GM21528 (cell line): ENCODE data around the gene BATF3.
A peak's percentile ranks its signal among the peaks of the same experiment; 100 is the strongest.

Experiments
- ATAC-seq: cut with Tn5 transposase; IDR thresholded peaks from one replicate; pipeline ENCODE4 v1.9.1; 2021; ENCODE audit warnings: mild to moderate bottlenecking, moderate library complexity; ENCODE audit not compliant: unreplicated experiment, low FRiP score

BATF3 gene

DNA sequence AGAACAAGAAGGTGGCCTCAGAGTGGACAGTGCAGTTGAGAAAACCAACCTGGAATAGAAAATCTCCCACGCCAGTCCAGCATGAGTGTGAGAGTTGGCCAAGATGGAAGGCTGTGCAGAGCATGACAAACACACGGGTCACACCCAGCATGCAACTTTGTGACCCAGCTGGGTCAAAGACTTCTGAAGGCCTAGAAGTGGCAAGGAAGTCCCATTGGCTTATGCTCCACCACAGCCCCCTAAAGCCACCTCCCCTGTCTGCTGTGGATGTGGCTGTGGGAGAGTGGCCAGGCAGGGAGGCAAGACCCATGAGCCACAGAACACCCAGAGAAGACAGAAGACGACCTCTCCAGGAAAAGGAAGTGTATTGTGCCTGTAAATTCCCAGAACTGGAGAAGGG, 13.6 kb downstream of the BATF3 start:
- ATAC-seq: no peak

GRCh38 chr1:212685429-212685828, 14.2 kb downstream of the BATF3 start:
- ATAC-seq: no peak

DNA sequence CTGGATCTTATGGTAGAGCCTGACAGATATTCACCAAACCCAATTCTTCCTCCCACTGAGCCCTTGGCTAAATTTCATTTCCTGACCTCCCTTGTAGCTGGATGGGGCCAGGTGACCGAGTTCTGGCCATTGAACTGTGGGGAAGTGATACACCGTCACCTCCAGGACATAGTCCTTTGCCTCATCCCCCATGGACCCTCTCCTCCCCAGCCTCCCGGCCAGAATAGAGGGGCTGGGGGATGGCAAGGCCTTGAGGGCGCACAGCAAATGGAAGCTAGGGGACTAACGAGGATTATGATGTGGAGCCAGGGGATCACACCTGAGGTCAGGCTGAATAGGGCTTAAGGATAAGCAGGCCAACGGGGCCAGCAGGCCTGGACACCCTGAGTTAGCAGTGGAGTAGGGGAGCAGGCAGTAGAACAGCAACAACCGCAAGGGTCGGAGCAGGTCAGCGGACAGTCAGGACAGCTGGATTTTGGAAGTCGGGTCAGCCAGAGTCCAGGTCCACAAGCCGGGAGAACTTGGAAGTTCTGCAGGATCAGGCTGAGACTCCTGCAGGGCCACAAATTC, 15.0 kb downstream of the BATF3 start:
- ATAC-seq: no peak

- ATAC-seq: no peak
These were observed 15.6 kb downstream of the BATF3 start for GRCh38 chr1:212684076-212684475.

GRCh38 chr1:212683357-212683722, 16.3 kb downstream of the BATF3 start:
- ATAC-seq: peak; percentile 75

DNA sequence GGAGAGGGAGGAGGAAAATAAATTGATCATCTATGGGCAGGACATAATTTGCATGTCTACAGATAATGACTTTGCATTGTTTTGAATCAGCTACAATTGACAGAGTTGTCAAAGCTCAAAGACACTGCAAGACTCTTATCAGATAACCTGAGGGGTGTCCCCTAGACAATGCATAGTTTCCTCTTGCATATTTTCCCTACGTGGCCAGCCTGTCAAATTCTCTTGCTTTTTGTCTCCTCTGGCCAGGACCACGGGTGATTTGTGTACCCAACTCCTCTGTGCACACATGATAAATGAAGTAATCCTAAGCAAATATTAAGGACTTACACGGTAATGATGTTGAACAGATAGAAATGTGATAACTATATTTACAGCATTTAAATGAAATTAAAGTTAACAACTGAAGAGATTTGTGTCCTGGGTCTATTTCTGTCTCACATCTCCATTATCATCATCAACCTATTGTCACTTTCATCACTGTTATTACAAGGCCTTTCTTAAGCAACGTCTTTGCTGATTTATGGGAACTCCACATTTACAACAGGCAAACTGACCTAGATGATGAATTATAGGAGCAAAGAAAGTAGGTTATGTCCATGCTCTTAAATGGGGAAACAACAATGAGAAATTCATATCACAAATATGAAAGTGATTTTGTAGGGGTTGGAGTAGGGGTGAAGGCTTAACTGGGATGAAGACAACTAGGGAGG, 18.8 kb downstream of the BATF3 start:
- ATAC-seq: no peak

DNA sequence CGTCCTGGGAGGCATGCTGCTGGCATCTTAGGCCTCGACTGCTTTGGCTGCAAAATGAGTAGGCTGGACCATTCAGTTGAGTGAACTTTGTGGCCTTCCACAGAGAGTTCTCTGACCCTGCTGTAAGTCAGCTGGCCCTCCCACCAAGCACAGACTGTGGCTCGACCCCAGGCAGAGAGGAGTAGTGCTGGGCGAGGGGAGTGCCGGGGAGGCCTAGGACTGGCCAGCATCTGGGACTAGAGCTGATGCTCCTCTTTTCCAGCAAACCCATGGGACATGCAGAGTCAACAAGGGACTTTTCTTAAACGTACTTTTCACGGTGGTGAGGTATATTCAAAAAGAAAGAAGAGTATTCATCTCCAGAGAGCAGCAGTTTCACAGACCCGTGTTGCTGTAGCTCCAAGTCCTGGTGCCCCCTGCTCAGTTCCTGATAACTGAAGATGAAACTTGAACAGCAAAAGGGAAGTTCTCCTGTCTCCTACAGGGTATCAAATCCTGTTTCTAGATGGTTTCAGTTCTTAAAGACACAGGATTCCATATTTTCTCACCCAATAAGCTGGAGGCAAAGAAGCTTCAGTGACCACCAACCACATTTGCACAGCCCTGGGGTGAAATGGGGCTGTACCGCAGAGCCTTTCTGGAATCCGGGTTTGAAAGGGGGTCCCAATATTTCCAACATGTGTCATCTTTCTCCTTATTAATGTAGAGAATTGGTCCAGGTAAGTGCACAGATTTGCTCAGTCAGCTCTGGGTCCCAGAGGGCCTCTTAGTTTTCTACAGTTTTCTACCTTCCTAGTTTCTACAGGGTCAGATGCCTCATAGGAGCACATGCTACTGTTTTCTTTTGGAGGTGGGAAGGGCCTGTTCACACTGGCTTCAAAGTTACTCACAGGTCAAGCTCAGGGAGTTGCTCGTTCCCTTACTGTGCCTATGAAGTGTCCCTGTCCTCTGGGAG, 20.9 kb downstream of the BATF3 start:
- ATAC-seq: peak; percentile 66

DNA sequence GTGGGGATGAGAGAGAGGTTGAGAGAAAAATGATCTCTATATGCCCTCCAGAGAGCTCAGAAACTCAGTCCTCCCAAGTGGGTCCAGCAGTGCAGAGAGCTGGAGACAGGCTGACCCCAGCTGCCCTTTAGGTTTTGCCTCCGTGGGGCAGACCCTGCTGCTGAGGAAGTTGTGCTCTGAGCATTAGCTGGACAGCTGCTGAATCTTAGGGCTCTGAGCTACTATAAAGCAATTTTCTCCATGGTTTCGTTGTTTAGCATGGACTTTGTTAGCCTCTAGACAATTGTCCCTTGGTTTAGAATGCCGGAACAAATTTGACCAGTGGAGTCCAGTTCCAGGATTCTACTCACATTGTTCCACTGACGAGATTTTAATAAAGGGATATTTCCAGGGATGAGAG, 22.1 kb downstream of the BATF3 start:
- ATAC-seq: no peak

DNA sequence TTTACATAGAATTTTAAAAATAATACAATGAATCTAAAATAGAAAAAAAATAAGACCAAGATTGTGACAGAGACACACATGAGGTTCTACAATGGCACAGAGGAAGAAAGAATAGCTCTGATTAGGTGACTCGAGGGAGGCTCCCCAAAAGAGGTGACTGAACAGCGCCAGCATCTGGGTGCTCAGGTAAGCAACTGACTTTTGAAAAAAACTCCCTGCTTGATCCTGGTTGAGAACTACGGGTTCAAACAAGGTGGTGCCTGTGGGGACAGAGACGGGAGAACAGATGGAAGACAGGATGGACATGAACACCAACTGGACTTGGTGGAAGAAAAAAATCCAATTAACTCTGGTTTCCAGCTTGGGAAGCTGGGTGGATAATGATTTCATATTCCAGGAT, 22.5 kb downstream of the BATF3 start:
- ATAC-seq: no peak

- no peak for ATAC-seq
These were observed 24.0 kb downstream of the BATF3 start for GRCh38 chr1:212675675-212676074.

GRCh38 chr1:212674872-212675271, 24.8 kb downstream of the BATF3 start:
- no peak for ATAC-seq

- peak; percentile 46 for ATAC-seq
These were observed 28.2 kb downstream of the BATF3 start for GRCh38 chr1:212671342-212672031.

GRCh38 chr1:212670882-212671281, 28.8 kb downstream of the BATF3 start:
- ATAC-seq: no peak

- ATAC-seq: no peak
These were observed 29.3 kb downstream of the BATF3 start for GRCh38 chr1:212670301-212670700.

DNA sequence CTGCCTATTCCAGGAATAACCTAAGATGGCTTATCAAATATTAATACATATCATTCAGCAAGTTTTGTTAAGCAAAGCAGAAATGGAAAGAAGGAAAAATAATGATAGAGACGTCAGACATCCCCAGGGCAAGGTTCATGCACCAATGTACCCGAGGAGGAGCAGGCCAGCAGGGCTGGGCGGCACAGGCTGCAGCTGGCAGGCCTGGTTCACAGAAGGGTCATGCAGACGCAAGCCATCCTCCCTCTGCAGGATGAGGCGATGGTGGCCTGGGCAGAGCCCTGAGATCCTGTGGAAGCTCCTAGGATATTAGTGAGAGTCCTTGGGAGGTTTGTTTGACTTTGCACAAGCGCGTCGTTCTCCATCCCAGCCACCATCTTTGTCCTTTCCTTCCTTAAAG, 30.0 kb downstream of the BATF3 start:
- no peak for ATAC-seq

- no peak for ATAC-seq
These were observed 30.5 kb downstream of the BATF3 start for GRCh38 chr1:212669102-212669501.

GRCh38 chr1:212668477-212668876, 31.2 kb downstream of the BATF3 start:
- no peak for ATAC-seq

DNA sequence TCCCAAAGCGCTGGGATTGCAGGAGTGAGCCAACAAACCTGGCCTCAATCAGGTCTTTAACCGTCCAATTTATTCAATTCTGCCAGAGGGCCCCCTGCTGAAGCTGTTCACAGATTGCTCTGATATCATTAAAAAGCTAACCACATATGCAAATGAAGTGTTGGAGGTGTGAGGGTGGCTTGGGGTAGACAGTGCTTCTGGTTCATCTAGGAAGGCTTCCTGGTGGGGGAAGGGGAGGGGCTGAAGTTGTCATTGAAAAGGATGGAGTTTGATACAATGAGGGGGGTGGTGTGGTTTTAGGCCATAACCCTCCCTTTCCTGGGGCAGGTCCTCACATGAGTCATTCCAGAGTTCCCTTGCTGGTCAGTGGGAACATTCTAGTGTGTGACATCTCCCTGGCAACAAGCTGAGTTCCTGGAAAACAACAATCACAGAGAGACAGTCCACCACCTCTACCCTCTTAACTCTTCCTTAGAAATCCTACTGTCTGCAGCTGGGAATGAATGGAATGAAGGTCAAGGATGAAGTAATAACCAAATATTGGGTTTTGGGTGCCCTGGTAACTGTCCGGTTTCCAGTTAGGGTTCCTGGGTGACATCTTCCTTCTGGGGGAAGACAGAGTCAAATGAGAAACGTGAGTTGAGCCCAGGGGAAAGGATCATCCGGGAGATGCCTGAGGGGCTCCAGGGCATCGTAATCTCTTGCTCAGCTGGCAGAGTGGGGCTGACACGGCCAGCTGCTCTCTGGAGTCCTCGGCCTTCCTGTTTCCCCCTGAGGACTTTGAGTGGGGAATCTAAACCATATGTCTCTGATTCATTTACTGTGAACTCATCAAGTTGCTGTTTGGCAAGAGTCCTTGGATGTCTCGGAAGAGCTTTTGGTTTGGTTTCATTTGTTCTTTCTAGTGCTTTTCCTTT, 32.2 kb downstream of the BATF3 start:
- ATAC-seq: no peak

DNA sequence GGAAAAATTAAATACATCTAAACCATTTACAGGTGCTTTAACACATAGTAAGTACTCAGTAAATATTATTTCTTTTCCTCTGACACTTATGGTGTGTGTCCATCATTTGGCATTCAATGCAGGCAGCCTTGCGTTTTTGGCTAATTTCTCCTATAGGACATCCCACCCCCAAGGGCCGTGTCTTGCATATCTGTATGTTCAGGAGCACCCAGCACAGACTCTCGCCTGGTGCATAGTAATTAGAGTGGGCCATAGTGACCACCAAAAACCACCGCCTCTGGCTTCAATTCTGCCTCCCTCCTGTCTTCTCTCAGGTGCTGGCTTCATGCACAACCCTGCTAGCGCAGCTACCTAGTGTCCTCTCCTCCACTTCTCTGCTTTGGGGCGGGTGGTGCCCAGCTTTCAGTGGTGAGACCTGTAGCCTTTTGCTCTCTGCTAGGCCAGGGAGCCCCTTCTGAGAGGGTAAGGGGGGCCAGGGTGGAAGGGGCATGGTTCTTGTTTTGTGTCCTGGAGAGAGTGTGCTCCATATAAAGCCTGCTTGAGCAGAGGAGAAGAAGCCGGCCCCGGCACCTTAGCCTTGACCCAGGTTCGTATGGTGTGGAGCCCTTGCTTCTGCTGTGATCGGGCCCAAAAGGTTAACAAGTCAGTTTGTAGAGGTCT, 33.4 kb downstream of the BATF3 start:
- ATAC-seq: no peak
